H54 (cell line): ENCODE results near the gene ABAT.

ENCODE experiments used
- DNase-seq: peaks from one replicate; pipeline ENCODE4 v3.0.0; 2011; ENCODE audit warnings: low spot score, mixed read lengths; ENCODE audit not compliant: insufficient read length
- FAIRE-seq: peaks from 3 replicates; lab custom pipeline; 2011; peaks lifted over from hg19 to GRCh38; lab: Jason Lieb, UNC
- POLR2A ChIP-seq: IDR thresholded peaks from 2 replicates; pipeline ENCODE4 v1.6.1; 2011; ENCODE audit warnings: low read depth, mild to moderate bottlenecking, low read length

Gene ABAT

DNA sequence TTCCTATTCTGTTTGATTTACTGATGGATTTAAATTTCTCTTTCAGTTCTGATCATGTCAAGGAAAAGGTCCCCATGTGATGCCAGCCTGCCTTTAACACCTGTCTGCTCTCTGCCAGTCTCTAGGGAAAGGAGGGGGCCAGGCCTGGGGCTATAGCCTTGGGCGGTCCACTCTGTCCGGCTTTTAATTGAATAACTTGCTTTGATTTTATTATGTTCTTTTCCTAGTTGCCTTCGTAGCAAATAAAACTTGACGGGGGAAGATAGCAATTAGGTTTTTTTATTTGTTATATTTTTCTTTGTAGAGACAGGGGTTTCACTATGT lies 47.6 kb downstream of the ABAT start:
- TF ChIP-seq POLR2A, result no peak
- FAIRE-seq, result no peak
- DNase-seq, result no peak

DNA sequence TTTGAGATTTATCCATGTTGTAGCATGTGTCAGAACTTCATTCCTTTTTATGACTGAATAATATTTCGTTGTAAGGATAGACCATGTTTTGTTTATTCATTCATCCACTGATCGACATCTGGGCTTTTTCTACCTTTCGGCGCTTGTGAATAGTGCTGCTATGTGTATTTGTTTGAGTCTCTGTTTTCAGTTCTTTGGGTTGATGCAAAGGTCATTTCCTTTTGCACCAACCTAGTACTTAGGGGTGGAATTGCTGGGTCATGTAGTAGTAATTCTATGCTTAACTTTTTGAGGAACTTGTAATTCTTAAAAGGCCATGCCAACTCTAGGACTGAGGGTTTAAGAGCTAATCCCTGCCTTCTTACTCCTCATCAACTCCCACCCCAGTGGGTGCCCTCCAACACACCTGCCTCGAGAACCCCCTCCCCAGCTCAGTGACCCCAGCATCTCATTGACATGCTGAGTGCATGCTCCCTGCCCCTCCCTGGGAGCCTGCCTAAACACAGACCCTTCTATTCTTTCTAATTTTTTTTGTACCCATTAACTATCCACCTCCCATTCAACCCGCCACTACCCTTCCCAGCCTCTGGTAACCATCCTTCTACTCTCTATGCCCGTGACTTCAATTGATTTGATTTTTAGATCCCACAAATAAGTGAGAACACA lies 51.2 kb downstream of the ABAT start:
- DNase-seq (no peak), FAIRE-seq (no peak)
- TF ChIP-seq POLR2A, result no peak

DNA sequence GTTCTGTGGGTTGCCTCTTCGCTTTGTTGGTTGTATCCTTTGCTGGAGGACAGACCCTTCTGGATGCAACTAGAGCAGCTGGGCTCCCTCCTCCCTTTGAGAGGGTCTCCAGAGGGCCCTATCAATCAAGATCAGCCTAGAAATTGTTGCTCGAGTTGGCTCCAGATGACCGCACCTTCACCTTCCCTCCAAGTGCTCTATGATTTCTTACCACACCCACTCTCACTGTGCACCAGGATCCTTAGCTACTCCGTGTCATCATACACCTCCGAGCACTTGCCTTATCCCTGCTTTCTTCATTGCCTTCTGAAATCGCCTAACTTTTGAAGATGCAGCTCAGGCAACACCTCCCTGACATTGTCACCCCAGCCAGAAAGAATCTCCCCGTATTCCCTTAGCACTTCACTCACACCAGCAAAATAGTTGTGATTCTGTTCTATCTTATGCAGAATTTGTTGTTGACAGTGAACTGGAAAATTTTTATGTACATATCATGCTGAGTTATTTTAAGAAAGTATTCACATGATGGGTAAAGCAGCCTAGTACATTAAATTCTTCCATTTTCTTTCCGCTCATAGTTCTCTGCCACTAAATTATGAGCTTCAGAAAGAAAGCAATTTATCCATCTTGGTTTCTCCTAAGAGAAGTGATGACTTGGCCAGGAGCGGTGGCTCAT lies 52.9 kb downstream of the ABAT start:
- DNase-seq, result no peak
- TF ChIP-seq POLR2A, result no peak
- no peak for FAIRE-seq

DNA sequence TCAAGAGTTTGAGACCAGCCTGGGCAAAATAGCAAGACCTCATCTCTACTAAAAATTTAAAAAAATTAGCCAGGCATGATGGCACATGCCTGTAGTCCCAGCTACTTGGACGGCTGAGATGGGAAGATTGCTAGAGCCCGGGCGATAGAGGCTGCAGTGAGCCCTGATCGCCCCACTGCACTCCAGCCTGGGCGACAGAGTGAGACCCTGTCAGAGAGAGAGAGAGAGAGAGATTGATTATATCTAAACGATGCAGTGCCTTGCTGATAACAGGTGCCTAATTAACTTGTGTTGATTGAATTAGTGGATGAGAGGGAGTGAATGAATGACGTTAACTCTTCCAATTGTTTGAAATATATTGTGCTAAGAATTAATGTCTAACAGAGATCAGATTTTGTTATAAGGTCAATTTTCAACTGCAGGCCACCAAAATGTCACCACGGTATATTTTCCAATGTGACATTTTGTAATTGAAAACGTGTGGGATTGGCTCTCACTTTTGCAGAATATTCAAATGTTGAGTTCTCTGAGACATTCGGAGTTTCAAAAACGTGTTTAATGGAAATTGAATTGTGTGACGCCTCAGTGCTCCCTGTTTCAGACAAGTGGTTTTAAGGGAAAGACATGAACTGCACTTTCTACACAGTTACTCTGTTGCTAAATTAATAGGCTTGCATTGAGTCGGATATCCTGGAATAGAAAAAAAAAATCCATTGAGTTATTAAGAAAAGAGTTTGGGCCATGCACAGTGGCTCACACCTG lies 53.6 kb downstream of the ABAT start:
- TF ChIP-seq POLR2A, result no peak
- DNase-seq (no peak), FAIRE-seq (no peak)

DNA sequence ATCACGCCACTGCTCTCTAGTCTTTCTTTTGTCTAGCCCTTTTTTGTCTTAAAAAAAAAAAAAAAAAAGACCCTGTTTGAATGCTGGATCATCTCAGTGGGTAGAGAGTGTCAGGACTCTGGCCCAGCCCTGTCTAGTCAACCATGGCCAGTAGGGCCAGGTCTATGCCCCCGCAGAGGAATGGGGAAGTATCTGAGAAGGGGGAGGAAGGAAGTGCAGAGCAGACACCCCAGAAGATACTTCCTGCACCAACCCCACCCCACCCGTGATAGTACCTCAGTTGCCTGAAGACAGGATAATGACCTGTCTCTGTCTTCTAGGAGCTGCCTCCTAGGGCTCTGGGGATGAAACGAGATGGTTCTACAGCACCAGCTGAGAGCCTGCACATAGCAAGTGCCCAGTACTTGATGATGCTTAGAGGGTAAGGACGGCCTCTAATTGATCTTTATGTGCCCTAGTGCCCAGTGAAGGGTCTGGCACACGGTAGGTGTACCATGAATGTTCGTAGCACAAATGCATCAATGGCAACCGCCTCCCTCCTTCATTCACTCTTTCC lies 55.4 kb downstream of the ABAT start:
- FAIRE-seq, result no peak

DNA sequence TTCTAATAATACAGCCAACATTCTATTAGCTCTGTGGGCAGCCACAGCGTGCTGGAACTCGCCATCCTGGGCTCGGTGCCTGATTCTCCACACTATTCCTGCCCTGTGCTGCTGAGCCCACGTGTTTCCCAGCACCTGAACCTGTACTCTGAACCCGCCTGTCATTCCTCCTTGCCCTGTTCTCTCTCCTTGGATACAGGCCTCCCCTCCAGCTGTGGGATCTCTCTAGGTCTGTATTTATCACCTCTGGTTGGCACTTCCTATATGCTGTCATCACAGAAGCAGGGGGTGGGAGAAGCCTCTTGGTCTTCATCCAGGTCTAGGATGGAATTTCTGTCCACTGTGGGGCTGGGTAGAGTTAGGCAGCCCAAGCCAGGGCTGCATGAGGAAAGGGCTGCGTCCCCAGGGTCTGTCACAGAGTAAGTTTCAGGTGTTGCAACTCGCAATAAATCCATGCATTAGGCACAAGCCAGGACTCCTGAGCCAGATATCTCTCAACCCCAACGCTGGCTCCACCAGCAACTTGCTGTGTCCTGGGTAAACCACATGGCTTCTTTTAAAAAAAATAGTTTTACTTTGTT lies 56.0 kb downstream of the ABAT start:
- FAIRE-seq (no peak), DNase-seq (no peak)
- no peak for TF ChIP-seq POLR2A

More for the DNA sequence above, 55.4 kb downstream of the ABAT start:
- TF ChIP-seq POLR2A, result no peak
- DNase-seq, result no peak

DNA sequence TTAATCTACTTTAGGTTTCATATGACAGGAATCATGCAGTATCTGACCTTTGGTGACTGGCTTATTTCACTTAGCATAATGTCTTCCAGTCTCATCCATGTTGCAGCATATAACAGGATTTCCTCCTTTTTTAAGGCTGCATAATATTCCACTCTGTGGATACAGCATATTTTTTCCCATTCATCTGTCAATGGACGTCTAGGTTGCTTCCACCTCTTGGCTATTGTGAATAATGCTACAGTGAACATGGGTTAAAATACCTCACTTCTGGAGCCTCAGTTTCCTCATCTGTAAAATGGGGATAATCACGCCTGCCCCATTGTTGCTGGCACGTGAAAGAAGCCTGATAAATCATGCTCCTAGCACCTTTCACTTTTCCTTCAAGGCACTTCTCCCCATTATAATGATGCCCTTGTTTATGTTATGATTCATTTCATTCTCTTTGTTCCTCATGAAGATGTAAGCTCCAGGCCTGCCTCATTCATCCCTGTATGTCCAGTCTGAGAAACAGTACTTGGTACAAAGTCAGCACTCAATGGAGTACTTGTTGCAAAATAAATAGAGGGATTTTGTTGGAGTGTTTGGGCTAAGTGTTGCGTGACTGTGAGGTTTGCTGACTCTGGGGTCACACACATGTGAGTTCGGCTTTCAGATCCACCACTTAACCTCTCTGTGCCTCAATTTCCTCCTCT lies 59.6 kb downstream of the ABAT start:
- no peak for FAIRE-seq
- no peak for DNase-seq
- TF ChIP-seq POLR2A, result no peak

DNA sequence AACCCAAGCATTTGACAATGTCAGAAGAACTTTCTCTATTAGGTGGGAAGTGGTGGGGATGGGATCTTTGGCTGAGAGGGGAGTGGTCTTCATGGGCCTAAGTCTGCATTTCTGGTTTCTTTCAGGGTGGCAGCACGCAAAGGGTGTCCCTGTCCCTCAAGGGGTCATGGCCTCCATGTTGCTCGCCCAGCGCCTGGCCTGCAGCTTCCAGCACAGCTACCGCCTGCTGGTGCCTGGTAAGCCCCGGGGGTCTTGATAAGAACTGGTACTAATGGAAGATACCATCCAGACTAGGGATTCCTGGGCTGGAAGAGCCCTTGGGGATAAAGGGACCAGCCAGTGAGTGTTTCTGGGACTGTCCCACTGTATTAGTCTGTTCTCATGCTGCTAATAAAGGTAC lies 61.2 kb downstream of the ABAT start:
- DNase-seq, result no peak
- TF ChIP-seq POLR2A, result no peak
- no peak for FAIRE-seq

DNA sequence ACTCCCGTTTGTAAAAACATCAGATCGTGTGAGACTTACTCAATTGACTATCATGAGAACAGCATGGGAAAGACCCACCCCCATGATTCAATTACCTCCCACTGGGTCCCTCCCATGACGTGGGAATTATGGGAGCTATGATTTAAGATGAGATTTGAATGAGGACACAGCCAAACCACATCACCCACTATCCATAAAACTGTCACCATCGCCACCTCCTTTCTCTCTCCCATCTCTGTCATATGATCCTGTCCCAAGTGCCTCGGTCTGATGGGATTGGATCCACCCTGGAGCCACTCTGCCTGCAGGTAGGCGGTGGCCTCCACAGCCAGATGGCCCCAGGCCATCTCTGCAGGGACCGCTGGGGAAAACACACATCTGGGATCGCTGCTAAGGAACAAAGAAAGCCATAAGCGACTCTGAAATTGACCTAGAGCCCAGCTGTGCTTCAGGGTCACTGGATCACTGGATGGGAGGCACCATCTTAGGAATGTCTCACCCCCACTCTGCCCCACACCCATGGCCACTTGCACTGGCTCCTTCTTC lies 61.8 kb downstream of the ABAT start:
- no peak for TF ChIP-seq POLR2A
- DNase-seq (no peak), FAIRE-seq (no peak)

DNA sequence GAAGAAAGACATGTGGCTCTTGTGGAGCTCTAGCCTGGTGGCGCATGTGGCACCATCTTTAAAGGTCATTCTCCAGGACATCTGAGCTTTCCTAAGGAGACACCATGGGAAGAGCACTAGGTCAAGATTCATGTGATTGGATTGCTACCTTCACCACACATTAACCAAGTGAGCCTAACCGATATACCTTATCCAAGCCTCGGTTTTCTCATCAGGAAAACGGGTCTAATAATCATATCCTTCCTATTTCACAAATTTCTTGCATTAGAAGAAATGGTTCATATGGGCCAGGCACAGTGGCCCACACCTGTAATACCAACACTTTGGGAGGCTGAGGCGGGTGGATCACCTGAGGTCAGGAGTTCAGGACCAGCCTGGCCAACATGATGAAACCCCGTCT lies 64.7 kb downstream of the ABAT start:
- no peak for DNase-seq
- TF ChIP-seq POLR2A, result no peak
- no peak for FAIRE-seq

DNA sequence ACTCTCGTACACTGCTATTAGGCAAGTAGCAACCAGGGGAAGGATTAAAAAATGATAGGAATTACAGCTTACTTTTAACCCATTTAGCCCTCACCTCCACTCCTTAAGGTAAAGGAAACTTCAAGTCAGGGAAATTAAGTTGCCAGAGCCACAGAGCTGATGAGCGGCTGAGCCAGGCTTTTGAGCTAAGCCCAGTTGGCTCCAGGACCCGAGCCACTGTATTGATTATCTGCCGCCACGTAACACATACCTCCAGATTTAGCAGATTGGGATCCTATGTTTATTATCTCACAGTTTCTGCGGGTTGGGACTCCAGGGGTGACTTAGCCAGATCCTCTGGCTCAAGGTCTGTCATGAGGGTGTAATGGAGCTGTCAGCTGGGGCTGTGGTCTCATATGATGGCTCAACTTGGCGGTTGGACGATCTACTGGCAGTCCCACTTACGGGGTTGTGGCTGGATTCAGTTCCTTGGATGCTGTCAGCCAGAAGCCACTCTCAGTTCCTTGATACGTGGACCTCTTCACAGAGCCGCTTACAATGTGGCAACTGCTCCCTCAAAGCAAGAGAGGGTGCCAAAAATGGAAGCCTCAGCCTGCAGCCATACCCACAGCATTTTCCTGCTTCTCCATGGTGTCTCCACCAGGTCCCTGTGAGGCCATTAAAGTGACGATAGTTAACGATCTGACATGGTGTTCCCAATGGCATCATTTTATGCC lies 65.7 kb downstream of the ABAT start:
- FAIRE-seq (no peak), DNase-seq (no peak)
- no peak for TF ChIP-seq POLR2A

DNA sequence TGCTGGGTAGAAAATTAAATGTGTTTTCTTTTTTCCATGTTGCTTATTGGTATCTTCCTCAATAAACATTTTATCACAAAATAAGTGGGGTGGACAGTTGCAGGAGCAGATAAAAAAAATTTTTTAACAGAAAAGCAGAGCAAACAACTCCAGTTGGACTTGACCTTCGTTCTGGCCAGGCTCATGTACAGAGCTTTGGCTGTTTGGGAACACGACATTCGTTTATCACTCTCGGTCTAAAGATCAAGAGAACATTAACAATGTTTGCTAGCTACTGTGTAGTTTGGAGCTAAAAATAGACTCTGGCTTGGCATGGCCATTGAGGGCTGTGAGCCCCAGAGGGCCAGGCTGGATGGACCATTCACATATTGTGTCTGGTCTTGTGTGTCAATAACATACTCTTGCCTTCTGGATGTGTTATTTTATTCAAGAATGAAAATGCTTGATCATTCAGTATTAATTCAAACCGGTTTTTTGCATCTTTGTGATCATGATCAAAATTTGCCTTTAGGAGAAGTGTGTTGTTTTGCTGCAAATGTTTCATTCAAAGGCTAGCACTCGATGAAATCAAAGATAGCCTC lies 66.4 kb downstream of the ABAT start:
- no peak for FAIRE-seq
- no peak for DNase-seq
- TF ChIP-seq POLR2A, result no peak
